Neural cell (in vitro differentiated cells): ENCODE data around the gene ULK3.

ENCODE experiments used
- CTCF ChIP-seq: fragments of 450-650 bp; IDR thresholded peaks from 2 replicates; pipeline ENCODE4 v1.5.1; 2014; ENCODE audit warnings: antibody characterized with exemption, mild to moderate bottlenecking, moderate library complexity; ENCODE audit not compliant: poor library complexity, severe bottlenecking
- EP300 ChIP-seq: fragments of 450-650 bp; conservative IDR thresholded peaks from 2 replicates; pipeline ENCODE4 v1.6.1; 2014; ENCODE audit warnings: antibody characterized with exemption, mild to moderate bottlenecking, moderate library complexity; ENCODE audit not compliant: poor library complexity, severe bottlenecking
- EZH2 ChIP-seq: fragments of 200-600, 300-800 bp; shearing (Covaris generic), sonication (generic); IDR thresholded peaks from 2 replicates; pipeline ENCODE4 v1.6.1; 2014; ENCODE audit warnings: antibody characterized with exemption, low read length, borderline replicate concordance, mild to moderate bottlenecking; ENCODE audit not compliant: insufficient read depth, poor library complexity, severe bottlenecking
- MXI1 ChIP-seq: fragments of 450-650 bp; conservative IDR thresholded peaks from 2 replicates; pipeline ENCODE4 v1.6.1; 2014; ENCODE audit warnings: antibody characterized with exemption, mild to moderate bottlenecking; ENCODE audit not compliant: poor library complexity, severe bottlenecking
- POLR2AphosphoS5 ChIP-seq: IDR thresholded peaks from 2 replicates; pipeline ENCODE4 v1.6.1; 2012
- RAD21 ChIP-seq: fragments of 450-650 bp; conservative IDR thresholded peaks from 2 replicates; pipeline ENCODE4 v1.6.1; 2014; ENCODE audit warnings: antibody characterized with exemption, mild to moderate bottlenecking, moderate library complexity
- REST ChIP-seq: IDR thresholded peaks from 2 replicates; pipeline ENCODE4 v1.6.1; 2012; ENCODE audit warnings: borderline replicate concordance
- SMC3 ChIP-seq: fragments of 450-650 bp; conservative IDR thresholded peaks from 2 replicates; pipeline ENCODE4 v1.6.1; 2014; ENCODE audit warnings: antibody characterized with exemption, mild to moderate bottlenecking, moderate library complexity; ENCODE audit not compliant: poor library complexity
- TAF1 ChIP-seq: IDR thresholded peaks from 2 replicates; pipeline ENCODE4 v1.6.1; 2012; ENCODE audit warnings: low read depth

- TF ChIP-seq SMC3 (no peak), CTCF (no peak), EP300 (no peak), POLR2AphosphoS5 (no peak), REST (no peak), RAD21 (no peak), EZH2 (no peak), TAF1 (no peak), MXI1 (no peak)
Measured at GRCh38 chr15:74857082-74857655, 14.2 kb upstream of the ULK3 start.
